ENCODE results near the gene ATXN2. TPM values are rescaled to one million over a fixed set of nuclear protein-coding genes. Genes with fewer than 3 reads are reported as not detected.
A peak's percentile ranks its signal among the peaks of the same experiment; 100 is the strongest.

Gene ATXN2
- total and polyA plus RNA-seq, 9 of the 15 experiments (the other 6 are each of a cell fraction or from before 2014, with no cell fraction given), result 16.8 to 67.8 (median 29.3) TPM

DNA sequence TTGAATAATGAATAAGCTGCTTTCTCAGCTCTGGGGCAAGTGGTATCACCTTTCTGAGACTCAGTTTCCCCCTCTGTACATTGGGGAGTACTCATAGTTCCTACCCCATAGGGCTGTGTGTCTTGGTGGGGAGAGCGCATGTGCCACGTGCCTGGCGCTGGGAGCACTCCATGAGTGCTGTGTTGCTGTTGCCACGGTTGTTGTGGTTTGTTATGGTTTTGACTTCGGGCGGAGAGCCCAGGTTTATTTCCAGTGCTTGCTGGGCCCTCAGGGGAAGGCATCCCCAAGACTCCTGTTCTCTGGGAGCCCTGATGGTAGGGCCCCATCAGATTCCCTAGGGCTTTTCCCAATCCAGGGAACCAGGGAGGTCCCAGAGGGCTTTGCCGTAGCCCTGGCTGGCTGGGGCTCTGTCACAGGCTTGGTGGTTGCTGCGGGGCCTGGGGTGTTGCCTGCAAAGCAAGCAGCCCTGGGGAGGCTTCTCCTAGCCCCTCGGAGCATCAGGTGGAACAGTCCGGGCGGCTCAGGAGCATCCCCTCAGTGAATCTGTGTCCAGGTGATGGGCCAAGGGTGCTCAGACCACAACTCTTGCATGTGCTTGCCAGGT is 174.8 kb downstream of the ATXN2 start:
- peaks cover 92% of the 10 kb centered on the region for H3K79me2 ChIP-seq (ENCODE audit: control insufficient read depth, insufficient read depth, low read length)
- WGBS (ENCODE audit: insufficient coverage, low coverage, missing lambda C conversion rate), result 94% methylated on average over 11 of the region's 11 CpGs
- in situ Hi-C loops (cut with MboI), result no loop called here

GRCh38 chr12:111420494-111420893 is 178.6 kb downstream of the ATXN2 start:
- Histone ChIP-seq H3K36me3 (ENCODE audit: control insufficient read depth, insufficient read depth, low read length) (peaks cover 81% of the 10 kb centered on the region), H3K79me2 (ENCODE audit: control insufficient read depth, insufficient read depth, low read length) (peaks cover 91% of the 10 kb centered on the region), H3K4me1 (replicated peaks in 1 of 2; ENCODE audit: control insufficient read depth in 2 of 2, insufficient read depth in 2 of 2, low read length in 2 of 2) (peaks cover 0 to 15% of the 10 kb centered on the region in 2 experiments; a peak in 2 of 5 replicates), H3K27ac (ENCODE audit: extremely low read depth, low read depth, low read length) (no peak overlapping the region), H3K9ac (ENCODE audit: insufficient read depth in 1 of 2, low read depth in 2 of 2, low read length in 2 of 2) (no peak overlapping the region), H3K4me3 (no peak overlapping the region), H3K4me2 (ENCODE audit: insufficient read depth, low read length) (no peak overlapping the region), H3K9me1 (ENCODE audit: control insufficient read depth, insufficient read depth, low read length) (peaks cover 8% of the 10 kb centered on the region), H3K27me3 (ENCODE audit: control insufficient read depth in 2 of 2, insufficient read depth in 2 of 2, low read length in 2 of 2) (no peaks in the 10 kb centered on the region), H4K20me1 (replicated peaks; ENCODE audit: control insufficient read depth, insufficient read depth, low read length) (peaks cover 35% of the 10 kb centered on the region), H2AFZ (ENCODE audit: low read depth, low read length) (no peak overlapping the region), H3K9me3 (replicated peaks; ENCODE audit: control insufficient read depth, insufficient read depth, low read depth, low read length) (no peaks in the 10 kb centered on the region)
- intact Hi-C loops (cut with micrococcal nuclease) (no loop called here), in situ Hi-C loops (cut with MboI) (no loop called here)
- WGBS (ENCODE audit: insufficient coverage, low coverage, missing lambda C conversion rate), result 94% methylated on average over 7 of the region's 7 CpGs
- ChIA-PET CTCF (ENCODE audit: low intra/inter-chr PET ratio) (interaction anchor here (0.5 kb wide), 1 partner anchor 111 kb away, joined by 3 read pairs; no protein-coding TSS in a partner anchor), POLR2A (interaction anchor here (1.1 to 1.9 kb wide), 2 partner anchors 8 to 68 kb away, joined by 4 to 5 read pairs; no protein-coding TSS in a partner anchor)
- ATAC-seq (no peak), FAIRE-seq (no peak), DNase-seq (ENCODE audit: extremely low read depth in 1 of 4, low spot score in 3 of 4) (no peak)
- TF ChIP-seq ZKSCAN1 (IDR thresholded peaks at IDR 0.05; ENCODE audit: low read depth, low read length), result peak; percentile 88; the same call in 1 of the 2 replicates
- no peak for TF ChIP-seq SMARCB1 (IDR thresholded peaks at IDR 0.05; ENCODE audit: insufficient read length, low read depth)
- TSS peak; percentile 21 for BruUV-seq (replicated peaks)

More for the DNA sequence above, 174.8 kb downstream of the ATXN2 start:
- no peak for ATAC-seq
- Histone ChIP-seq H3K9me1 (ENCODE audit: control insufficient read depth, insufficient read depth, low read length) (peaks cover 8% of the 10 kb centered on the region), H3K27ac (ENCODE audit: extremely low read depth, low read depth, low read length) (no peak overlapping the region), H3K27me3 (ENCODE audit: control insufficient read depth in 2 of 2, insufficient read depth in 2 of 2, low read length in 2 of 2) (no peaks in the 10 kb centered on the region), H4K20me1 (replicated peaks; ENCODE audit: control insufficient read depth, insufficient read depth, low read length) (peaks cover 52% of the 10 kb centered on the region), H3K4me2 (ENCODE audit: insufficient read depth, low read length) (no peak overlapping the region), H3K4me1 (replicated peaks in 1 of 2; ENCODE audit: control insufficient read depth in 2 of 2, insufficient read depth in 2 of 2, low read length in 2 of 2) (peaks cover 6 to 27% of the 10 kb centered on the region in 2 experiments; a peak in 4 of 5 replicates), H3K4me3 (no peak overlapping the region), H3K36me3 (ENCODE audit: control insufficient read depth, insufficient read depth, low read length) (peaks cover 77% of the 10 kb centered on the region), H3K9me3 (replicated peaks; ENCODE audit: control insufficient read depth, insufficient read depth, low read depth, low read length) (no peaks in the 10 kb centered on the region), H2AFZ (ENCODE audit: low read depth, low read length) (no peak overlapping the region), H3K9ac (ENCODE audit: insufficient read depth in 1 of 2, low read depth in 2 of 2, low read length in 2 of 2) (peak overlapping the region in 1 of 2 experiments; percentile 4; a peak in 1 of 4 replicates)
- intact Hi-C loops (cut with micrococcal nuclease), result no loop called here
- no peak for FAIRE-seq
- BruUV-seq (replicated peaks), result no TSS peak
- peak; percentile 51 for TF ChIP-seq POLR2G (IDR thresholded peaks at IDR 0.05; ENCODE audit: low read depth, low read length)
- TF ChIP-seq ZBTB8A (IDR thresholded peaks at IDR 0.05; ENCODE audit: partially characterized antibody), result no peak
- DNase-seq (ENCODE audit: extremely low read depth in 1 of 4, low spot score in 3 of 4), result no peak
- POLR2A ChIA-PET, result interaction anchor here (0.6 to 4.7 kb wide), 5 partner anchors 11 to 25 kb away, joined by 3 to 24 read pairs (median 3); no protein-coding TSS in a partner anchor
- CTCF ChIA-PET (ENCODE audit: low intra/inter-chr PET ratio), result no interaction called here

Measured in K562 (cell line).